ENCODE results near the gene C12orf57. TPM values are rescaled to one million over a fixed set of nuclear protein-coding genes. Genes with fewer than 3 reads are reported as not detected.
A peak's percentile ranks its signal among the peaks of the same experiment; 100 is the strongest.

Gene C12orf57
- total and polyA plus RNA-seq, 2 of the 13 experiments (the other 11 are each of a cell fraction or from before 2014, with no cell fraction given) = 84.0 to 287 TPM

DNA sequence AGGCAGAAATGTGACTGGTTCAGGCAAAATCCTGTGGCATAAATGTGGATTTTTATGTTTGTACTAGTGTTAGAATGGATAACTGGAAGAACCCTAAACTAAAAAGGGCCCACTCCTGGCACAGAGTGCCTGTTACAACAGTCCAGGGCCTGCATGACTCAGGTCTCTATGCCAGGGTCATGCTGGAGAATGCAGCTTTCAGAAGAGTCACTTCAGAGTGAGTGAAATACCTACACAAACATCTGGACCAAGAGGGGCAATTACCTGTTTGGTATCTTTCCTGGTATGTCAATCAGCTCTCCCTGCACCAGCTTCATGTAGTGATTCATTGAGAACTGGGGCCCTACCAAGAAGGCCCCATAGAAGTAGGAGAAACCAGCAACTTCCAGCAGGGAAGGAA, 36.9 kb downstream of the C12orf57 start (continued):
- TF ChIP-seq MTERF4 (CRISPR knock-in tag; IDR thresholded peaks at IDR 0.05) (no peak), ZNF570 (CRISPR knock-in tag; IDR thresholded peaks at IDR 0.05; ENCODE audit: borderline replicate concordance) (no peak), ZNF784 (CRISPR knock-in tag; IDR thresholded peaks at IDR 0.05; ENCODE audit: borderline replicate concordance) (no peak), KAT8 (CRISPR knock-in tag; IDR thresholded peaks at IDR 0.05) (no peak), HHEX (CRISPR knock-in tag; IDR thresholded peaks at IDR 0.05) (no peak), HIC2 (CRISPR knock-in tag; IDR thresholded peaks at IDR 0.05; ENCODE audit: low read depth) (0 out of 2 replicates have a peak, but pooled peaks have one; percentile 13), KLF9 (CRISPR knock-in tag; IDR thresholded peaks at IDR 0.05; ENCODE audit: low read depth) (0 out of 2 replicates have a peak, but pooled peaks have one; percentile 44), NR1H2 (CRISPR knock-in tag; IDR thresholded peaks at IDR 0.05; ENCODE audit: borderline replicate concordance, low read depth) (no peak), KIAA2018 (CRISPR knock-in tag; IDR thresholded peaks at IDR 0.05; ENCODE audit: borderline replicate concordance) (no peak), SRY (CRISPR knock-in tag; IDR thresholded peaks at IDR 0.05) (no peak), NR2F6 (IDR thresholded peaks at IDR 0.05) (no peak), NR2F6 (CRISPR knock-in tag; IDR thresholded peaks at IDR 0.05) (no peak), HNF4G (IDR thresholded peaks at IDR 0.05; ENCODE audit: borderline replicate concordance, low read depth, low read length) (no peak), HNF4G (CRISPR knock-in tag; IDR thresholded peaks at IDR 0.05; ENCODE audit: borderline replicate concordance, low read depth) (no peak), KDM5B (CRISPR knock-in tag; IDR thresholded peaks at IDR 0.05; ENCODE audit: borderline replicate concordance) (peak; percentile 38; the same call in 1 of the 2 replicates), POGZ (CRISPR knock-in tag; IDR thresholded peaks at IDR 0.05) (0 out of 2 replicates have a peak, but pooled peaks have one; percentile 26), DNMT3B (CRISPR knock-in tag; conservative IDR thresholded peaks at IDR 0.05) (no peak)
- TF ChIP-seq, protein P1, sequence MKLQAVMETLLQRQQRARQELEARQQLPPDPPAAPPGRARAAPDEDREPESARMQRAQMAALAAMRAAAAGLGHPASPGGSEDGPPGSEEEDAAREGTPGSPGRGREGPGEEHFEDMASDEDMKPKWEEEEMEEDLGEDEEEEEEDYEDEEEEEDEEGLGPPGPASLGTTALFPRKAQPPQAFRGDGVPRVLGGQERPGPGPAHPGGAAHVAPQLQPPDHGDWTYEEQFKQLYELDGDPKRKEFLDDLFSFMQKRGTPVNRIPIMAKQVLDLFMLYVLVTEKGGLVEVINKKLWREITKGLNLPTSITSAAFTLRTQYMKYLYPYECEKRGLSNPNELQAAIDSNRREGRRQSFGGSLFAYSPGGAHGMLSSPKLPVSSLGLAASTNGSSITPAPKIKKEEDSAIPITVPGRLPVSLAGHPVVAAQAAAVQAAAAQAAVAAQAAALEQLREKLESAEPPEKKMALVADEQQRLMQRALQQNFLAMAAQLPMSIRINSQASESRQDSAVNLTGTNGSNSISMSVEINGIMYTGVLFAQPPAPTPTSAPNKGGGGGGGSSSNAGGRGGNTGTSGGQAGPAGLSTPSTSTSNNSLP (IDR thresholded peaks at IDR 0.05; ENCODE audit: low read depth, low read length) = 0 out of 2 replicates have a peak, but pooled peaks have one; percentile 20
